DMS114 treated with DMSO at 0.1 percent for 48 hours (cell line): ENCODE results near the gene GAK.

ENCODE experiments used
- DNase-seq: peaks from one replicate; lab custom pipeline; 2025; ENCODE audit not compliant: unreplicated experiment; lab: John Stamatoyannopoulos, UW

GAK gene

DNA sequence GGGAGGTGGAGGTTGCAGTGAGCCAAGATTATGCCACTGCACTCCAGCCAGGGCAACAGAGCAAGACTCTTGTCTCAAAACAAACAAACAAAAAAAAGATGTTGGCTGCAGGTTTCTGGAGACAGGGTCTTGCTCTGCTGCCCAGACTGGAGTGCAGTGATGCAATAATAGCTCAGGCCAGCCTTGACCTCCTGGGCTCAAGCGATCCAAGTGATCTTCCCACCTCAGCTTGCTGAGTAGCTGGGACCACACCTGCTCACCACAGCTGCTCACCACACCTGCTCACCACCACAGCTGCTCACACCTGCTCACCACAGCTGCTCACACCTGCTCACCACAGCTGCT lies 76.3 kb downstream of the GAK start:
- no peak for DNase-seq

DNA sequence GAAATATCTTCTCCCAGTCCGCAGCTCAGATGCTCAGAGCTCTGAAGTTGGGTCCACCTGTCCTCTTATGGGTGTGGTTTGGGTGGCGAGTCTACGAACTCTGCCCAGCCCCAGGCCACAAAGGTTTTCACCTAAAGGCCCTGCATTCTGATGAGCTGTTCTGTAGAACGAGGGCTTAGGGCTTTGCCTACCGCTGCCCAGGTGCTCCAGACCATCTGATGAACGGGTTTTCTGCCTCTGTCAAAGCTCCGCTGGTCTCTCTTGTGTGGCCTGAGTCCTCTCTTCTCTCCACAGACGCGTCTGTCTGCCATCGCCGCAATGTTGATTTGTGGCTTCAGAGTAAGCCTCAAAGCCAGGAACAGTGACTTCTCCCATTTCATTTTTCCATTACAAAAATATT lies 77.8 kb downstream of the GAK start:
- no peak for DNase-seq

DNA sequence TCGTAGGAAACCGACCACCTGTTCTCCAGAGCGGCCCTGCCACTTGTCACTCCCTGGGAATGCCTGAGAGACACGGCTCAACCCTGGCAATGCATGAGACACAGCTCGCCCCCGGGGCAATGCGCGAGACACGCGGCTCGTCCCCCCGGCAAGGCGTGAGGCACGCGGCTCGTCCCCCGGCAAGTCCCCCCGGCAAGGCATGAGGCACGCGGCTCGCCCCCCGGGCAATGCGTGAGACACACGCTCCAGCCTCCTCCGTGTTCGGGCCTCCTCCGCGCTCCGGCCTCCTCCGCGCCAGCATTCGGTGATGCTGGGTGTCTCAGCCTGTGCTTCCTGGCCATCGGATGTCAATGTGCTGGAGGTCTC lies 78.7 kb downstream of the GAK start:
- DNase-seq: no peak

DNA sequence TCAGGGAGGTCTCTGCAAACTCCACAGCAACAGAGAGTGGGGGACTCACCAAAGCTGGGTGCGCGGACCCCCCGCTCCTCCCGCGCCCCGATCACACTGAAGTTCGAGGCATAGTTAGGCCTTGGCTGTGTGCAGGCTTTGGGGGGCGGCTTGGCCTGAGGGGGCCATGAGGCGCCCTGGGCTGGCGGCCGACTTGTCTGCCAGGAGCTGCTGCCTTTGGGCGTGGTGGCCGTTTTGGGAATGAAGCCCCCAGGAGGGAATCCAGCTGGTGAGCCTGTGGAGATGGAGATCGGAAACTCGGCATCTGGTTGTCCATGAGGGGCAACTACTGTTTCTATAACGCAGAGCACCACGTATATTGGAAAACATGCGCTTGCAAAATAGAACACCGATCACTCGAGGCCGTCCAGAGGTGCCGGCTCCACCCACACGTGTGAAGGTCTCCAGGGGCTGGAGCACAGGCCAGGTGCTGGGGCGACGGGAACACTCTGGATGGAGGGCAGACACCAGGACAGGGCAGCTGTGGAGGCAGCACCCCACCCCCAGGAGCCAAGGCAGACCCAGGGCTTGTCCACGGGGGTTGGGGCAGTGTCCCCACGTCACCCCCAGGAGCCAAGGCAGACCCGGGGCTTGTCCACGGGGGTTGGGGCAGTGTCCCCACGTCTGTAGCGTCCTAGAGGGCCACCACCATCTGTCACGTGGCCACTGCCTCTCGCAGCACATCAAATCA lies 80.2 kb downstream of the GAK start:
- DNase-seq: no peak

DNA sequence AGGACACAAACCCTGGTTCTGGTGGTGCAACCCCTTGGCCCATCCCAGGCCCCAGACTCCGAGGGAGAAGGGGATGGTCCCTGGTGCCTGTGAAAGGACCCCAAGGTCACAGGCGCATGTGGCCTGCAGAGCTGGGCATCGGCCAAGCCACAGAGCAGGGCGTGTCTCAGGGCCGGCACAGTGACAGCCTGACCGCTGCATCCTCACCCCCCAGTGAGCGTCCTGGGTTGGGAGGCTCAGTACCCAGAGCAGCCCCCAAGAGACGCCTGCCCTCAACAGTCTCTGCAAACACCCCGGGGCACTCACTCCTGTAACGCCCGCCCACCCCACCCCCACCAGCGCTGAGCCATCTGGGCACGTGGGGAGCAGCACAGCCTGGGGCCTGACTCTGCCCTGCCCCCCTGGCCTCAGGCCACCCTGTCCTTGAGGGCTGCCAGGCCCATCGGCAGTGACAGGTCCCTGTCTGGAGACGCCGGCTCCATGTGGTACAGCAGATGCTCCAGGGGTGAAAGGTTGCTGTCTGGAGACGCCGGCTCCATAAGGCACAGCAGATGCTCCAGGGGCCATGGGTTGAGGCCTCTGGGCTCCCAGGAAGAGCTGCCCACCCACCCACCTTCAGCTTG lies 81.7 kb downstream of the GAK start:
- DNase-seq: no peak

DNA sequence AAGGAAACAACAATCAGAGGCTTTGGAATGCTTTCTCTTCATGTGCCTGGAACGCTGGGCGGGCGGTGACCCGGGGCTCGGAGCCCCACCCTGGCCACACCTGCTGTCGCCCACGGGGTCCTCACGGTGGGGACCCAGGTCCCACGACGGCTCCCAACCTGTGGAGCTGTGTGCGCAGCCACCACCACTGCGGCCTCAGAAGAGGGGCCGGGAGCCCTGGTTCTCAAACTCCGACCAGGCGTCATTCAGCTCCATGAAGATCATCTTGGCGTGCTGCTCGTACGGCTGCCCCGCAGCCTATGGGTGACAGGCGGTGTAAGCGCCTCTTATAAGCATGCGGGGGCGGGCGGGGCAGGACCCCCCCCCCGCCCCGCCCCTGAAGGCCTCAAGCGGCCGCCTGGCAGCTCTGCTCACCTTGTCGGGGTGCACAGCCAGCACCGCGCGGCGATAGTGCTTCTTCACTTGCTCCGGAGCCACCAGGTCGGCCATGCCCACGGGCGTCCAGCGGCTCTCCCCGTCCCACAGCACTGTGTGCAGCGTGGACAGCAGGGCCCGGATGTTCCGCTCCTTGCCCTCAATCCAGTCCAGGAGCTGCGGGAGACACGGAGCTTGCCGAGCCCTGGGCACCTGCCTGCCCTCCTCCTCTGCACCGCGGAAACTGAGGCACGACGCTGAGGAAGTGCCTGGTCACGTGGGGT lies 82.5 kb downstream of the GAK start:
- no peak for DNase-seq

DNA sequence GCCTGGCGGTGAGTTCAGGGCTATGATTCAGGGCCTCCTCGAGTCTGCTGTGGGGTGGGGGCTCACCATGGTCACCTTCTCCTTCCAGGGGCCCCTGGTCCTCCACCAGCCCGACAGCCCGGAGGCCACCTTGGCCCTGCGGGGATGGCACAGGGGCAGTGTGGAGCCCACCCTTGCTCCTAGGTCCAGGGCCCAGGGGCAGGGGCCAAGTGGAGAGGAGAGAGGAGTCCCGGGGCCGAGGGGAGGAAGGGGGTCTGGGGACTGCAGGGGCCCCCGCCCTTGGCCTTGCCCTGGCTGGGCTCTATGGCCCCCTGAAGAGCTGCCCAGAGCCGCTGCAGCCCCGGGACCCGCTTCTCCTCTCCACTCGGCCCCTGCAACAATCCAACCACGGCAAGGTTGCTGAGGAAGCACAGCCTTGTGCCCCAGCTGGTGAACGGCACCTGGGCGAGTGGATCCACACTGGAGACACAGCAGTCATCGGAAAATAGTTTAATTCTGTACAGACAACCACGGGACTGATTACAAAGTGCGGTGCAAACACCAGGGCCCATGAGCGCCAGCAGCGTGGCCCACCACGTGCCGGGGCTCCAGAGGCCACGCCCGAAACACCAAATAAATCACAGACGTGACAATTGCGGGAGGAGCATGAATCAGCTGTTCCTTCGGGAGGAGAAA lies 83.2 kb downstream of the GAK start:
- DNase-seq: no peak

DNA sequence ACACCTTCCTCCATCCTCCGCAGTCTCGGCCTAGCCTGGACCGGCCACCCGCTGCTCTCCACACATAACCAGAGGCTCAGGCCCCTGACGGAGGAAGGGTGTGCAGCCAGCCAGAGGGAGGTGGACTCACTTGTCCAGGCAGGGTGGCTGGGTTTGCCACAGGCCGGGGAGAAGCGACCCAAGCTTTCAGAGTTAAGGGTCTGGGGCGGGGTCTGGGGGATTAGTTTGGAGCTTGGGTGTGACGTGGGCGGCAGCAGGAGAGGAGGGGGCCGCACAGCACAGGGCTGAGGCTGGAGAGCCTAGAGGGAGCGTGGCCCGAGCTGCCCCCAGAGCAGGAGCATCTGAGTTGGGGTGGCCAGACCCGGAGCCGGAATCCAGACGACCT lies 83.8 kb downstream of the GAK start:
- no peak for DNase-seq

DNA sequence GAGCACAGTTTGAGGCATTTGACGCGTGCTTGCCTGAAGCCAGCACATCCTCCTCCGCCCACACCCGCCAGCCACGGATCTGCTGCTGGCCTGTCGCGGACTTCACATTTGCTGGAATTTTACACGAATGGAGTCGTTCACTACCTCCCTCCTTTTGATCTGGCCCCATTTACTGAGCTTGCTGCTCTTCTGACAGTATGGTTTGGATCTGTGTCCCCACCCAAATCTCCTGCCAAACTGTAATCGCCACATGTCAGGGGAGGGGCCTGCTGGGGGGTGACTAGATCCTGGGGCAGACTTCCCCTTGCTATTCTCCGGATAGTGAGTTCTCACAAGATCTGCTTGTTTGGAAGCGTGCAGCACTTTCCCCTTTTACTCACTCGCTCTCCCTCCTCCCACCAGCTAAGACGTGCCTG lies 86.3 kb downstream of the GAK start:
- DNase-seq: no peak

DNA sequence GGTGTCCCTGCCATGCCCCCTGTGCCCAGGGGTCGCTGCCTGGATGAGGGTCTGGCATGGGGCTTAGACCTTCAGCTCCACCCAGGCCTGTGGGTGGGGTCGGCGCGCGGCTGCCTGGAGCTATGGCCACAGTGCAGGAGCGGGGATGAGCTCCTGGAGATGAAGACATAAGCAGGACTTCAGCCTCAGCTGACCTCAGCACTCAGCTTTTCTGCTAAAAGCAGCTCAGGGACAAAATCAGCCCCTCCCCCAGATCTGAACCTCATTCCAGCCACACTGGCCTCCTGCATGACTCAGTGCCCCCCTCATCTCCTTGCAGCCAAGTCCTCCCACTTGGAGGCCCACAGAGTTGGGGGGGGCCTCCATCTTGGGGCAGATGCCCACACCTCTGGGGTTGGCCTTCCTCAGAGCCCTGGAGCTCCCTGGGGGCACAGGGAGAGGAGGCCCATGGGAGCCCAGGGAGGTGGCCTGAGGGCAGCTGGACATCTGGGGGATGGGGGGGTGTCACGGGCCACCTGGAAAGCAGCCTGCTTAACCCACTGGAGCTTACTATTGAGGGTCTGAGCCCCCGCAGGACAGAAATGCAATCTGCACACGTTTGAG lies 86.8 kb downstream of the GAK start:
- no peak for DNase-seq

DNA sequence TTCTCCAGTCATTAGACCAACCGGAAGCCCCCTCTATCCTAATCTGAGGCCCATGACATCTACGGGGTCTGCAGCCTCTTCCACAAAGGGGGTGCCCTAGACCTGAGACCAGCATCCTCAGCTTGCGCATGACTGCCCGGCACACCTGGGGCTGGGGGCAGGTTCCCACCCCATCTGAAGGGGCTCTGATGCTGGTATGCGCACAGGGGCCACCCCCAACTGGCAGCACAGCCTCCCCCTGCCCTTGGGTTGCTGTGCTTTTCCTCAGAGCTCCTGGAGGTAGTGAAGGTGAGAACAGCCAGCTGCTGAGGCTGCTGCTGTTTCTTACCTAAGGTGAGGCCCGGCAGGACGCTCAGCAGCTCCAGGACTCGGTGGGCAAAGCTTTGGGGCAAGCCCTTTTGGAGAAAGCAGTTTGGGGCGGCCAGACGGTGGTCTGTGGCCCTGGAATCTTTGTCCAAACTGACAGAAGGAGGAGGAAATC lies 87.3 kb downstream of the GAK start:
- DNase-seq: no peak

DNA sequence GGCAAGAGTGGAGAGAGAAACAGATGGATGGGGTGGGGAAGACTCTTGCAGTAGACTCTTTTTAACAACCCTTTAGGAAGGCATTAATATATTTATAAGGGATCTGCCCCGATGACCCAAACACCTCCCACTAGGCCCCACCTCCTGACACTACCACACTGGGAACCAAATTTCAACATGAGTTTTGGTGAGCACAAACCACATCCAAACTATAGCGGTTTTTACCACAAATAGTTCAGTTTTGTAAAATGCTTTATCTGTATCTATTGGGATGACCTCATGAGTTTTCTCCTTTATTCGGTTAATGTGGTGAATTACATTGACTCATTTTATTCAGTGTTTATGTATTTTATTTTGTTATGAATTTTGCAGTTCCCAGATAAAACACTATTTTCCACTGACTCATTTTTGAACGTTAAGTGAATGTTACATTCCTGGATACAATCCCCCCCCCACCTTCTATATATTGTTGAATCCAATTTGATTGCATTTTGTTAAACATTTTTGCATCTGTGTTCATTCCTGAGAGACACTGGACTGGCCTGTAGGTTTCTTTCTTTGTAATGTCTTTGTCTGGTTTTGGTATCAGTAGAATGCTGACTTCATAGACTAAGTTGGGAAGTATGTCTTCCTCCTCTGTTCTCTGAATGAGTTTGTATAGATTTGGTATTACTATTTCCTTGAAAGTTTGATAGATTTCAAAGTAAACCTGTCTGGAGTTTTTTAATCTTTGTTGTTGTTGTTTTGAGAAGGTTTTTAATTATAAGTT lies 92.3 kb downstream of the GAK start:
- DNase-seq: no peak

DNA sequence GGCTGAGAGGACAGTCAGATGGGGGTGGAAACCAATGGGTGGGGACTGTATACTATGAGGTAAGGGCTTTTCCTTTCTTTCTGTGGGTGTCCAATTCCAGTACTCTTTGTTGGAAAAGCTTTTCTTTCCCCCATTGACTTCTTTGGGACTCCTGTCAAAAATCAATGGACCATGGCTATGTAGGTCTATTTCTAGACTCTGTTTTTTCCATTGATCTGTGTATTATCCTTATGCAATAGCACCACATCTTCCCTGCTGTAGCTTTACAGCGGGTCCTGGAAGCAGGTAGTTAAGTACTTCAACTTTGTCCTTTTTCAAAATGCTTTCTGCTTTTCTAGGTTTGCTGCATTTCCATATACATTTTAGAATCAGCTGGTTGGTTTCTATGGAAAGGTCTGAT lies 94.3 kb downstream of the GAK start:
- DNase-seq: no peak

DNA sequence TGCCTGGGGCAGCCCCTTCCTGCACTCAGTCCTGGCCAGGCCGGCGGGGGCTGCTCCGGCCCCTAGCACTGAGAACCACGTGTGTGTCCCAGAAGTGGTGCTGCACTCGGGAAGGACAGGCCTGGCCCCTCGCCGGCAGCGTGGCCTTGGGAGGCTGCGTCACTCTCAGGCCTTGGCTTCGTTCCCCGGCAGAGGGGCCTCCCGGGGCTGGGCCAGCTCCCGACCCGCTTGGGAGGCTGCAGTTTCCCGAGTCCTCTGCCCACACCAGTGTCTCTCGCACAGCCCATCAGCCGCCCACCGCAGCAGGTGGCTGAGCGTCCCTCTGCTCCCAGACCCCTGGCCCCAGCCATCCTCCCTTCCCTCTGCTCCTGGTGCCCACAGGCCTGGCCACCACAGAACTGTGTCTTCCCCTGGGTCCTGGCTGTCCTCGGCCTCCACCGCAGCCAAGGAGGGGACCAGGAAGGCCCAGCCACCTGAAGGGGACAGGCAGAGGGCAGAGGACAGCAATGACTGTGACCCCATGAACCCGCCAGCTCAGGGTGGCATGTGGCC lies 95.3 kb downstream of the GAK start:
- DNase-seq: no peak

DNA sequence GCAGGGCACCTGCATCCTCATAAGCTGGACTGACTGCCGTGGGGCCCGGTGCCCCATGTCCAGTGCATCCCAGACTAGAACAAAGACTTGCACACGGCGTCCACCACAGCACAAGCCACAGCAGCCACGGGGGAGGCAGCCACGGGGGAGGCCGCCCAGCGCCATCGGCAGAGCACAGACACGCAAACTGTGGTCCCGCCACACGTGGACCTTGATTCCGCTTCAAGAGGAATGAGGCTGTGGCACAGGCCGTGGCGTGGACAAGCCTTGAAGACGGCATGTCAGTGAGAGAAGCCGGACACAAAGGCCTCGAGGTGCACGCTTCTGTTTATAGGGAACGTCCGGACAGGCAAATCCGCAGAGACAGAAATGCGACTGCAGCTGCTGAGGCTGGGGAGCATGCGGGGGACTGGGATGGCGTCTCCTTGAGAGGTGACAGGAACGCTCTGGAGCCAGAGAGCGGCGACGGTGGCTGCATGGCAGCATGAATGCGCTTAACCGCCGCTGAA lies 96.1 kb downstream of the GAK start:
- no peak for DNase-seq

DNA sequence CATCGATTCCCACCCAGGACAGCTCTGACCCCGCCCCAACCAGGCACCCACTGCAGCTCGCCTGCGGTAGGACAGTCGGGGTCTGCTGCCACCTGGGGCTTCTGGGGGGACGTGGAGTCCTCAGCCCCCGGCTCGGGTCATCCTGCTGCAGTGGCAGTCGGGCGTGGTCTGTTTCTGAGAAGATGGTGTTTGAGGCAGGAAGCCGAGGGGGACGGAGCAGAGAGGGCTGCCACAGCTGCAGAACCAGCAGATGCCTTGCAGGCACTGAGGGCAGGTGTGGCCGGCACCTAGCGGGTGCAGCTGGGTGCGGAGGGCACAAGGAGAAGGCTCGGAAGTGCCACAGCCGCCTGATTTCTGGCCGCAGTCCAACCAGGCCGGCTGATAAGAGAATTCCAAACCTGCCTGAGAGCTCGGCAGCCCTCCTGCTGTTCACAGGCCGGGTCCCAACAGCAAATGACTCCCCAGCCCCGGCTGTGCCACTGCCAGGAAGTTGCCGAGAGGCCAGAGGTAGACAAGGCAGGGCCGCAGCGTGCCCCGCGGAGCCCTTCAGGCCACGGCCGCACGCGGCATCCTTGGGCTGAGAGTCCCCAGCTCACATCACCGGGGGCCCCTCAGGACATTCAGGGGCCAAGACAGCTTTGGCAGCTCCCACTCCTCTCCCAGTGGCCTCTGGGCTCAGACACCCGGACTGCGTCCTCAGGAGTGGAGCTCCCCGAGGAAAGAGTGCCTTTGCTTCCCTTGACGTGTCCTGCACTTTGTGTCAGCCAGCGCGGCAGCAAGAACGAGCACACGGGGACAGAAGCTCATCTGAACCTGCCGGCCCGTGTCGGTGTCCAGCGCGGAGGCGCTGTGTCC lies 96.7 kb downstream of the GAK start:
- no peak for DNase-seq

DNA sequence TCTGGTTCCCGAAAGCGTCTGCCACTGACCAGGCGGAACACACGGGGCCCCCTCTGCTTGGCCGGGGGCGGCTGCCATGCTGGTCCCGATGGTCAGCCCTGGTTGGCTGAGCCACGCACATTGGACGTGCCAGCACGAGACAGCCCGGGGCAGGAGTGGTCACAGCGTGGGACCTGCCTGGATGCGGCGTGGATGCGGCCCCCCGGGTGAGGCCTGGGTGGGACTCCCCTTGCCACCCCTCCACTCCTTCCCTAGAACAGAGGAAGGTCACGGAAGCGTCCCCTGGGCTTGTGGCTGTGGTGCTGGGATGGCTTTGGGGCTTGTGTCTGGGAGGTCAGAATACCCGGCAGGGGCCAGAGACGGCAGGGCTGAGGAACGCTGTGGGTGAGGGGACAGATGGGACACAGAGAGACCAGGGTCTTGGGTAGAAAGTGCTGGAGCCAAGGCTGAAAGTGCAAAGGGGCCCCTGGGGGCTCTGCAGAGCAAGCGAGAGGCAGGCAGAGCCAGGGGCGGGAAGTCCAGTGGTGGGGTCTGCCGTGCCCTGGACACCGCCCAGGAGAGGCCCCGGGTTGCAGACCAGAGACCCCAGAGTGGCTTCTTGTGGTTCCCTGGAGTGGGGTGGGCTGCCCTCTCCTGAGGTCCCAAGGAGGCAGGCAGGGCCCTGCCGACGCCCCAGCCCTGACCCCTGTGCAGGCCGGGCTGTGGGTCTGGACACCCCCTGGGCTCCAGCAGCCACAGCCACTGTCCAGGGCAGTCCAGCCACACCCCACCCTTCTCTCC lies 97.6 kb downstream of the GAK start:
- no peak for DNase-seq

DNA sequence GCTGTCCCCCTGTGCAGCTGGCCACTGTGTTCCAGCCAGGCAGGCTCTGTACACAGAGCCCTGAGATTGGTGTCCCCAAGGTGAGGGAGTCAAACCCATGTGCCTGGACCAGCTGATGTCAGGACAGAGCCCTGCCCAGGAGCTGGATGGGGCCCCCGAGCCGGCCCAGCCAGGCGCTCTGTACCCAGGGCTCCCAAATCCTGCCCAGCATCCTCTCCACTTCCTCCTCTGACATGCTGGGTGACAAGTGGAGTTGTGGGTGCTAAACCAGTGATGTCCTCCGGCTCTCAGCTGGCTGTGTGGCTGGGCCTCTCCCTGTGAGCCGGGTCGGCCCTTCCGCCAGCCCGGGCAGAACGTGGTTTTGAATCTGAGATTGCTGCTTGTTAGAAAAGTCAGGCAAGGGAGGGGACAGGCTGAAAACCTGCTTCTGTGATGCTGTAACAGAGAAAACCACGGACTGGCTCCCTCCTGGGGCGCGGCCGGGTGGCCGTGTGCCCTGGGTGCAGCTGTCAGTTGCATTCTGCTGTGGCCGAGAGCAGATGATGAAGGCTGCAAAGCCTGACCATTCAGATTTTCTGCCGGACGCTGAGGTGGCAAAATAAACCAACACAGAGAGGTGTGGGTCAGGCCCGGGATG lies 98.3 kb downstream of the GAK start:
- DNase-seq: no peak
